Right lobe of liver (tissue), 6 donors: ENCODE measurements around the gene ZNF362. TPM values are rescaled to one million over a fixed set of nuclear protein-coding genes. Genes with fewer than 3 reads are reported as not detected.
A peak's percentile ranks its signal among the peaks of the same experiment; 100 is the strongest.

Experiments used
- ATAC-seq, 4 donors: fragments of 200-7000 bp; cut with Tn5 transposase; one replicate each; pipeline ENCODE4 v1.9.1; 2020; ENCODE audit warnings: mild to moderate bottlenecking in 4 of 4, moderate library complexity in 4 of 4
- DNase-seq, 3 donors: peaks; one replicate each; pipeline ENCODE4 v3.0.0-alpha.2; 2020
- H3K27ac ChIP-seq, 3 donors: fragments of 200-600 bp; one replicate each; pipeline ENCODE4 v1.8.0; 2022
- H3K27me3 ChIP-seq, 2 donors: fragments of 200-600 bp; one replicate each; pipeline ENCODE4 v1.8.0; 2022
- H3K36me3 ChIP-seq, 4 donors: fragments of 200-600 bp; sonication (generic) in 1 of 4; one replicate each; pipeline versions ENCODE4 v1.5.1 to v1.8.0; 2017 to 2022; ENCODE audit warnings: control low read depth in 1 of 4
- H3K4me1 ChIP-seq, 4 donors: fragments of 200-600 bp; sonication (generic) in 1 of 4; one replicate each; pipeline versions ENCODE4 v1.5.1 to v1.8.0; 2017 to 2022; ENCODE audit warnings: control low read depth in 1 of 4
- H3K4me3 ChIP-seq, 3 donors: fragments of 200-600 bp; one replicate each; pipeline ENCODE4 v1.8.0; 2022
- H3K9me3 ChIP-seq, 4 donors: fragments of 200-600 bp; sonication (generic) in 1 of 4; one replicate each; pipeline versions ENCODE4 v1.5.1 to v1.8.0; 2017 to 2022; ENCODE audit warnings: control low read depth in 1 of 4
- CTCF ChIP-seq, 4 donors: fragments of 200-600 bp in 3 of 4; fragments of 450-650 bp in 1 of 4; IDR thresholded peaks; one replicate each; pipeline versions ENCODE4 v1.5.1 to v1.8.0; 2016 to 2022; ENCODE audit warnings: antibody characterized with exemption in 4 of 4, mild to moderate bottlenecking in 2 of 4
- POLR2A ChIP-seq: fragments of 450-650 bp; IDR thresholded peaks from one replicate; pipeline ENCODE4 v1.6.1; 2017; ENCODE audit warnings: antibody characterized with exemption, mild to moderate bottlenecking
- WGBS: methylation state at CpG from one replicate; pipeline ENCODE4 v1.1.6; 2018; ENCODE audit warnings: low coverage, low lambda C conversion rate; ENCODE audit not compliant: insufficient coverage; ENCODE audit errors: missing lambda C conversion rate; 5-methylcytosine and 5-hydroxymethylcytosine counted together
- intact Hi-C, 2 donors: fragments of 100-400 bp; cut with DNase I; formaldehyde crosslinking; loops; one replicate each; pipeline versions ENCODE4 v1.11.2 to v1.14.1; 2022
- total RNA-seq, 6 experiments: library from RNA; depleted of rRNA in 2 of 6; stranded (reverse); fragments of >200 nt in 2 of 6; fragmentation: NEBNext Ultra II Directional in 3 of 6; extraction: Animal tissue kit (Norgen Biotek cat#: 25700) in 3 of 6; gene quantifications; one replicate each; pipeline versions ENCODE4 v1.1.0 to v1.2.4, GENCODE V29; 2016 to 2023
- donor health status: DM: no; HTN: yes; CAD: no.
- donor health status: DM: no; HTN: no; CAD: no.
- donor health status: DM: no; HTN: no; CAD: no.
- donor health status: DM: no; HTN: yes; CAD: no.
- donor health status: DM: no; HTN: yes; CAD: no.

The ZNF362 gene
- total RNA-seq, 6 experiments from 2014 or later = 3.4 to 8.4 (median 7.0) TPM

- TF ChIP-seq CTCF (IDR thresholded peaks at IDR 0.05) = no peak
- no peak for TF ChIP-seq POLR2A
Measured at GRCh38 chr1:33221385-33221758, 34.9 kb upstream of the ZNF362 start.

GRCh38 chr1:33222381-33222780 lies 33.9 kb upstream of the ZNF362 start:
- H3K27me3 ChIP-seq = no peaks in the 10 kb centered on the region
- ATAC-seq (no peak), DNase-seq (no peak)
- H3K9me3 ChIP-seq = no peaks in the 10 kb centered on the region
- no peak overlapping the region for H3K4me3 ChIP-seq
- no peaks in the 10 kb centered on the region for H3K36me3 ChIP-seq
- 79% methylated on average over 1 of the region's 1 CpG for WGBS
- H3K27ac ChIP-seq = no peak overlapping the region
- intact Hi-C loops = no loop called here
- H3K4me1 ChIP-seq = peaks cover 0 to 4% (median 0%) of the 10 kb centered on the region in 4 donors
- TF ChIP-seq POLR2A = no peak

More at GRCh38 chr1:33221385-33221758, 34.9 kb upstream of the ZNF362 start:
- WGBS = 77% methylated on average over 2 of the region's 2 CpGs
- H3K27me3 ChIP-seq = no peaks in the 10 kb centered on the region
- H3K4me3 ChIP-seq = no peak overlapping the region
- H3K9me3 ChIP-seq = no peaks in the 10 kb centered on the region
- H3K36me3 ChIP-seq = no peaks in the 10 kb centered on the region
- intact Hi-C loops = no loop called here
- ATAC-seq (no peak), DNase-seq (no peak)
- H3K27ac ChIP-seq = no peak overlapping the region
- H3K4me1 ChIP-seq = peaks cover 0 to 4% (median 0%) of the 10 kb centered on the region in 4 donors

GRCh38 chr1:33224166-33224707 lies 32.1 kb upstream of the ZNF362 start:
- no peak for TF ChIP-seq POLR2A
- no peaks in the 10 kb centered on the region for H3K27me3 ChIP-seq
- intact Hi-C loops = no loop called here
- WGBS = 56% methylated on average over 2 of the region's 2 CpGs
- ATAC-seq = no peak
- DNase-seq = no peak
- no peaks in the 10 kb centered on the region for H3K9me3 ChIP-seq
- no peak overlapping the region for H3K4me3 ChIP-seq
- H3K36me3 ChIP-seq = no peaks in the 10 kb centered on the region
- H3K27ac ChIP-seq = no peak overlapping the region
- no peaks in the 10 kb centered on the region for H3K4me1 ChIP-seq

- 70% methylated on average over 1 of the region's 1 CpG for WGBS
- intact Hi-C loops = no loop called here
- H3K4me3 ChIP-seq = no peak overlapping the region
- H3K4me1 ChIP-seq = no peaks in the 10 kb centered on the region
- DNase-seq = no peak
- ATAC-seq = no peak
- TF ChIP-seq CTCF (IDR thresholded peaks at IDR 0.05) (no peak), POLR2A (no peak)
- H3K27ac ChIP-seq = no peak overlapping the region
- no peaks in the 10 kb centered on the region for H3K27me3 ChIP-seq
- H3K36me3 ChIP-seq = no peaks in the 10 kb centered on the region
- H3K9me3 ChIP-seq = no peaks in the 10 kb centered on the region
Measured at GRCh38 chr1:33225586-33225985, 30.7 kb upstream of the ZNF362 start.

GRCh38 chr1:33228935-33229487 lies 27.3 kb upstream of the ZNF362 start:
- Histone ChIP-seq H3K27ac (no peak overlapping the region), H3K36me3 (no peaks in the 10 kb centered on the region), H3K27me3 (no peaks in the 10 kb centered on the region), H3K9me3 (no peaks in the 10 kb centered on the region), H3K4me3 (no peak overlapping the region), H3K4me1 (no peaks in the 10 kb centered on the region)
- DNase-seq (peak in 1 of 3 donors; percentile 58), ATAC-seq (peak; percentile 70 to 84 (median 77))
- intact Hi-C loops = no loop called here
- WGBS = 33% methylated on average over 4 of the region's 5 CpGs
- TF ChIP-seq POLR2A (no peak), CTCF (IDR thresholded peaks at IDR 0.05) (no peak)
